Measurements from ENCODE around the gene CLCNKA.
"Not testable (repeated sequence)": the region's sequence is repeated elsewhere in the genome, so short reads cannot be mapped to it uniquely, and the experiment has no call there.

DNA sequence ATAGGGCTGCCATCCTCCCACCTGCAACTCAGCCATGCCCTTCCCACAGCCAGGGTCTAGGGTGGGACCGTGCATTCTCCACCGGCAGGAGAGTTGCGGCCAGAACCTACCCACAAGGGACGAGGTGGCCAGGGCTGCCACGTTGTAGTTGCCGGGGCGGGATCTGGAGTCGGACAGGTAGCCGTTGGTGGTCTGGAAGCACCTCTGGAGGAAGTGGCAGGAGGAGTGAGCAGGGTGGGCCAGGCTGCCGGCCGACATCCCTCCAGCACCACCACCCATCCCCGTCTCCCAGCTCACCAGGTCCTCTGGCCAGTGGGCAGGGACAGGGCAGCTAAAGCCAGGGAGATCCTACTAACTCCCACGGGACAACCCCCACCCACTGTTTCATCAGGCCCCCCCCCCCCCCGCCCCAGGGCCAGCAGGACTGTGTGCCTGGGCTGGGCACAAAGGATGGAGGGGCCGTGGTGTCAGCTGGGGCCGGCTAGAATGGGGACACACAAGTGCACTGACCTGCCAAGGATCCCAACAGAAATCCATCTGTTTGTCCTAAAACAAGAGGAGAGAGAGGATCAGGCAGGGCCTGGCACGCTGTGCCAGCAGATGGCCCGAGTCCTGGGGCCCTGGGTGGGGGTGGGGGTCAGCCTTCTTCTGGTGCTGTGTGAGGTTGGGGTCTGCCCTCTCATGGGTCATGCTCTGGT is 40.3 kb downstream of the CLCNKA start:
- not testable (repeated sequence) for TF ChIP-seq CTCF, POLR2A (IDR thresholded peaks at IDR 0.05)

Data from body of pancreas (tissue), 4 donors.